ENCODE data around the gene KIF26A.

Gene KIF26A

GRCh38 chr14:104158827-104159798 lies 20.7 kb downstream of the KIF26A start:
- DNase-seq = no peak

- no peak for DNase-seq
Observed at GRCh38 chr14:104159990-104160389, 21.6 kb downstream of the KIF26A start.

- no peak for DNase-seq
Observed at GRCh38 chr14:104161602-104162367, 23.4 kb downstream of the KIF26A start.

GRCh38 chr14:104162495-104162894 lies 24.1 kb downstream of the KIF26A start:
- DNase-seq = no peak

- no peak for DNase-seq
Observed at GRCh38 chr14:104163541-104163940, 25.2 kb downstream of the KIF26A start.

GRCh38 chr14:104164041-104164440 lies 25.7 kb downstream of the KIF26A start:
- DNase-seq = no peak

GRCh38 chr14:104164512-104164911 lies 26.1 kb downstream of the KIF26A start:
- no peak for DNase-seq

- no peak for DNase-seq
Observed at GRCh38 chr14:104166698-104167097, 28.3 kb downstream of the KIF26A start.

- DNase-seq = no peak
Observed at GRCh38 chr14:104168603-104169002, 30.2 kb downstream of the KIF26A start.

GRCh38 chr14:104169005-104169698 lies 30.8 kb downstream of the KIF26A start:
- no peak for DNase-seq

- DNase-seq = no peak
Observed at GRCh38 chr14:104169699-104170479, 31.5 kb downstream of the KIF26A start.

GRCh38 chr14:104171029-104171697 lies 32.8 kb downstream of the KIF26A start:
- DNase-seq = no peak

GRCh38 chr14:104171895-104172294 lies 33.5 kb downstream of the KIF26A start:
- DNase-seq = no peak

- DNase-seq = no peak
Observed at GRCh38 chr14:104172349-104172748, 34.0 kb downstream of the KIF26A start.

GRCh38 chr14:104172880-104173279 lies 34.5 kb downstream of the KIF26A start:
- DNase-seq = no peak

- no peak for DNase-seq
Observed at GRCh38 chr14:104174051-104174450, 35.7 kb downstream of the KIF26A start.

- DNase-seq = no peak
Observed at GRCh38 chr14:104175041-104175440, 36.7 kb downstream of the KIF26A start.

- no peak for DNase-seq
Observed at GRCh38 chr14:104175811-104176210, 37.4 kb downstream of the KIF26A start.

- no peak for DNase-seq
Observed at GRCh38 chr14:104176611-104177010, 38.2 kb downstream of the KIF26A start.

GRCh38 chr14:104177411-104177810 lies 39.0 kb downstream of the KIF26A start:
- no peak for DNase-seq

GRCh38 chr14:104178279-104178678 lies 39.9 kb downstream of the KIF26A start:
- DNase-seq = no peak

GRCh38 chr14:104179126-104179525 lies 40.7 kb downstream of the KIF26A start:
- no peak for DNase-seq
